A673 (cell line): Measurements from ENCODE around the gene LPP.

Source experiments
- CTCF ChIP-seq: fragments of 300-800, 200-600 bp; sonication (generic); conservative IDR thresholded peaks from 2 replicates; pipeline ENCODE4 v1.5.1; 2017; ENCODE audit warnings: low read depth, mild to moderate bottlenecking, antibody characterized with exemption, low read length, moderate library complexity, mixed read lengths
- EZH2 ChIP-seq: fragments of 200-600 bp; sonication (generic); IDR thresholded peaks from 2 replicates; pipeline ENCODE4 v1.6.1; 2017; ENCODE audit warnings: borderline replicate concordance, low read depth, mild to moderate bottlenecking, mixed read lengths, antibody characterized with exemption, low read length; ENCODE audit not compliant: poor library complexity, severe bottlenecking

DNA sequence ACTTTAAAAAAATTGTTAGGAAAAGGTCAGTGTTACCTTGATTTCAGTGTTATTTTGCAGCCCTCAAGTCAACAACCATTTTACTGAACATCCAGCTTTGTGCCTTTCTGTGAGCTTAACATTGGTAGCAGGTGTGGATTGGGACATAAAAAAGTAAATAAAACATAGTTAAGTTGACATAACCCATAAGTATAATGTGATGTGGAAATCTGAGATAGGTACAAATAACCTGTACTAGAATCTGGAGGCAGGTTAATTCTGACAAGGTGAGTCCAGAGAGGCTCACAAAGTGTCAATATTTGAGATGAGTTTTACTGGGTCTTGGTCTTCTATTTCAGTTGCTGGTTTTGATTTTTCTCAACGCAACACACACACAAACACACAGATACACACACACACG is 151.3 kb downstream of the LPP start:
- no peak for TF ChIP-seq CTCF
- no peak for TF ChIP-seq EZH2
